SK-N-SH (cell line): ENCODE results near the gene GRHL3.

Experiments used
- FOXM1 ChIP-seq: IDR thresholded peaks from 2 replicates; pipeline ENCODE4 v1.4.0; 2012; ENCODE audit warnings: low read depth, mild to moderate bottlenecking
- POLR2AphosphoS5 ChIP-seq: IDR thresholded peaks from 2 replicates; pipeline ENCODE4 v1.6.1; 2012; ENCODE audit warnings: low read depth, low read length
- RCOR1 ChIP-seq: fragments of 150-350 bp; IDR thresholded peaks from 2 replicates; pipeline ENCODE4 v1.6.1; 2017; ENCODE audit warnings: antibody characterized with exemption, low read length
- TAF1 ChIP-seq: IDR thresholded peaks from 2 replicates; pipeline ENCODE4 v1.6.1; 2012; ENCODE audit warnings: low read depth, mild to moderate bottlenecking, low read length, moderate library complexity, borderline replicate concordance
- YY1 ChIP-seq: IDR thresholded peaks from 2 replicates; pipeline ENCODE4 v1.4.0; 2012; ENCODE audit warnings: low read depth, mild to moderate bottlenecking
- TF ChIP-seq, protein P1 (sequence below): fragments of 200-600 bp; sonication (generic); IDR thresholded peaks from 2 replicates; pipeline ENCODE4 v1.6.1; 2017; ENCODE audit warnings: antibody characterized with exemption, mild to moderate bottlenecking, moderate library complexity
- TF ChIP-seq, protein P2 (sequence below): IDR thresholded peaks from 2 replicates; pipeline ENCODE4 v1.4.0; 2012; ENCODE audit warnings: low read depth
- TF ChIP-seq, protein P3 (sequence below): fragments of 150-350 bp; IDR thresholded peaks from 2 replicates; pipeline ENCODE4 v1.6.1; 2017; ENCODE audit warnings: antibody characterized with exemption, low read length, low read depth, borderline replicate concordance

DNA sequence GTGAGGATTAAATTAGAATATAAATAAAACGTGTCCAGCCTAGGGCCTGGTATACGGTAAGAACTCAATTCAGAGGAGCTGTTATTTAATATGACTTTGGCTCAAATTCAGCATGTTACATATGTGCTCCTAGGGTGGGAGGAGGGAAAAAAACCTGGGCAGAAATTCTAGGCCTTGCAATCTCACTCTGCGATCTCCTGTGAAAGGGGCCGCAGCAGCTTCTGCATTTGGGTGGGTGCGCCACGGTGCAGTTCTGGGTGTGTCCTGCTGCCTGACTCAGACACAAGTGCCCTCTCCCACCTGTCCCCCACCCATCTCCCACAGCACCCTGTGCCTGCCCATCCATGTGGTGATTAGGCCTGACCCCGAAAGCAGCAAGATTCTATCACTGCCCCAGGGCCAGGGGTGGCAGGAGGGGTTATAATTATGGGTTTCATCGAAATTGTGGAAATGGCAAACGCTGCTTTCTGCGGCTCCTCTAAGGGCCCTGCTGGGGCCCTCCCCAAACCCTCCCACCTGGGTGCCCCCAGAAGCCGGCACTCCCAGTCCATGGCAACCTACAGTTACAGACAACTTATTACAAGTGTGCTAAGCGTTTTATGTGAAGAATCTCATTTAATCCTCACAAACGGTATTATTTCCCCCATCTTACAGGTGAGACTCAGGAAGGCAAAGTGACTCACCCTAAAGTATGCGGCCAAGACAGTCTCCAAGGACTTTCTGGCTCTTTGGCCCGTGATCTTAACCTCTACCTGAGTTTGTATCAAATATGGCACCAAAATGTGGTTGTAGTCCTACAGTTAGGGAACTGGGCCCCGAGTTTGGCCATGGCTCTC, 25.5 kb upstream of the GRHL3 start:
- no peak for TF ChIP-seq RCOR1
- no peak for TF ChIP-seq POLR2AphosphoS5
- TF ChIP-seq, protein P1, sequence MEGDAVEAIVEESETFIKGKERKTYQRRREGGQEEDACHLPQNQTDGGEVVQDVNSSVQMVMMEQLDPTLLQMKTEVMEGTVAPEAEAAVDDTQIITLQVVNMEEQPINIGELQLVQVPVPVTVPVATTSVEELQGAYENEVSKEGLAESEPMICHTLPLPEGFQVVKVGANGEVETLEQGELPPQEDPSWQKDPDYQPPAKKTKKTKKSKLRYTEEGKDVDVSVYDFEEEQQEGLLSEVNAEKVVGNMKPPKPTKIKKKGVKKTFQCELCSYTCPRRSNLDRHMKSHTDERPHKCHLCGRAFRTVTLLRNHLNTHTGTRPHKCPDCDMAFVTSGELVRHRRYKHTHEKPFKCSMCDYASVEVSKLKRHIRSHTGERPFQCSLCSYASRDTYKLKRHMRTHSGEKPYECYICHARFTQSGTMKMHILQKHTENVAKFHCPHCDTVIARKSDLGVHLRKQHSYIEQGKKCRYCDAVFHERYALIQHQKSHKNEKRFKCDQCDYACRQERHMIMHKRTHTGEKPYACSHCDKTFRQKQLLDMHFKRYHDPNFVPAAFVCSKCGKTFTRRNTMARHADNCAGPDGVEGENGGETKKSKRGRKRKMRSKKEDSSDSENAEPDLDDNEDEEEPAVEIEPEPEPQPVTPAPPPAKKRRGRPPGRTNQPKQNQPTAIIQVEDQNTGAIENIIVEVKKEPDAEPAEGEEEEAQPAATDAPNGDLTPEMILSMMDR = no peak
- TF ChIP-seq YY1 = no peak
- TF ChIP-seq TAF1 = no peak
- TF ChIP-seq FOXM1 = no peak
- TF ChIP-seq, protein P2, sequence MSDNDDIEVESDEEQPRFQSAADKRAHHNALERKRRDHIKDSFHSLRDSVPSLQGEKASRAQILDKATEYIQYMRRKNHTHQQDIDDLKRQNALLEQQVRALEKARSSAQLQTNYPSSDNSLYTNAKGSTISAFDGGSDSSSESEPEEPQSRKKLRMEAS = no peak
- TF ChIP-seq, protein P3, sequence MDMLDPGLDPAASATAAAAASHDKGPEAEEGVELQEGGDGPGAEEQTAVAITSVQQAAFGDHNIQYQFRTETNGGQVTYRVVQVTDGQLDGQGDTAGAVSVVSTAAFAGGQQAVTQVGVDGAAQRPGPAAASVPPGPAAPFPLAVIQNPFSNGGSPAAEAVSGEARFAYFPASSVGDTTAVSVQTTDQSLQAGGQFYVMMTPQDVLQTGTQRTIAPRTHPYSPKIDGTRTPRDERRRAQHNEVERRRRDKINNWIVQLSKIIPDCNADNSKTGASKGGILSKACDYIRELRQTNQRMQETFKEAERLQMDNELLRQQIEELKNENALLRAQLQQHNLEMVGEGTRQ = no peak
